ENCODE measurements around the gene BRDT.

DNA sequence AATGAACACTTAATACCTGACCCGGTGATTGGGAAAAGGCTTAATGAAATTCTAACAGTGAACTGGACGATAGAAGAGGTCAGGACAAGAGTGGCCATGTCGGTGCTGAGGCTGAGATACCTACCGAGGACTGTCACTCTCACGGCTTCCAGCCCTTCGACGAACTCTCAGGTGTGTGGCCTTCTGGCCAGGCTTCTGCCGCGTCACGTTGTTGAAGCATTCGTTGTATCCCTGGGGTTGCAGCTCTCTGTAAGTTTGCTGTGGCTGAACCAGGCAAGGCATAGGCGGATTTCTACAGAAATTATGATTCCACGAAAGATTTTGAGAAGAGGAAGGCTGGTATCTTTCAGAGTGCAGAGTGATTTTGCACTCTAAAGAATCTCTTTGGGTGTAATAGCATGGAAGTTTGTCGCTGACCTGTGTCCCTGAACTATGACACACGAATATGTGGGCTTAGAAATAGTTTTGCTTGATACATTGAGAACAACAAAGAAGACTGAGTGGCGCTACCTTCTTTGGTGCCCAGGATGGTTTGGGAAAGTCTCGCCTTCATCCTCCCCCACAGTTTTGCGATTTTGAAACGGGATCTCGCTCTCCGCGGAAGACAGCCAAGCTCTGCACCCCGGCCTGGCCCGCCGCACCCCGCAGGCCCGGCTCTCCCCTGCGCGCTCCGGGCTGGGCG is 80.2 kb downstream of the BRDT start:
- TF ChIP-seq EZH2phosphoT487 (IDR thresholded peaks at IDR 0.05; ENCODE audit: insufficient read depth, low read depth) (no peak), EZH2 (IDR thresholded peaks at IDR 0.05; ENCODE audit: insufficient read depth, poor library complexity, severe bottlenecking) (no peak)
